ENCODE measurements around the gene SH2B3.
"Not testable (repeated sequence)": the region's sequence is repeated elsewhere in the genome, so short reads cannot be mapped to it uniquely, and the experiment has no call there.

SH2B3 gene

DNA sequence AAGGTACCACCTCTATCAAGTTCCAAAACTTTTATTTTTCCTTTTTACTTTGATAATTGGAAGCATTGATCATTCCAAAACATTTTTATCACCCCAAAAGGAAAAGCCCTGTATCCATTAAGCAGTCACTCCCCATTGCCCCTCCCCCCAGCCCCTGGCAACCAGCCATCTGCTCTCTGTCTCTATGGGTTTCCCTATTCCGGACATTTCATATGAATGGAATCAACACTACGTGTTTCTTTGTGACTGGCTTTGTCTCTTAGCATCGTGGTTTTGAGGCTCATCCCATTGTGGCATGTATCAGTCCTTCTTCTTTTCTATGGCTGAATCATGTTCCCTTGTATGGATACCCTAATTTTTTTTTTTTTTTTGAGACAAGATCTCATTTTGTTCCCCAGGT is 18.8 kb upstream of the SH2B3 start:
- DNase-seq (ENCODE audit: low read depth in 2 of 2): no peak

DNA sequence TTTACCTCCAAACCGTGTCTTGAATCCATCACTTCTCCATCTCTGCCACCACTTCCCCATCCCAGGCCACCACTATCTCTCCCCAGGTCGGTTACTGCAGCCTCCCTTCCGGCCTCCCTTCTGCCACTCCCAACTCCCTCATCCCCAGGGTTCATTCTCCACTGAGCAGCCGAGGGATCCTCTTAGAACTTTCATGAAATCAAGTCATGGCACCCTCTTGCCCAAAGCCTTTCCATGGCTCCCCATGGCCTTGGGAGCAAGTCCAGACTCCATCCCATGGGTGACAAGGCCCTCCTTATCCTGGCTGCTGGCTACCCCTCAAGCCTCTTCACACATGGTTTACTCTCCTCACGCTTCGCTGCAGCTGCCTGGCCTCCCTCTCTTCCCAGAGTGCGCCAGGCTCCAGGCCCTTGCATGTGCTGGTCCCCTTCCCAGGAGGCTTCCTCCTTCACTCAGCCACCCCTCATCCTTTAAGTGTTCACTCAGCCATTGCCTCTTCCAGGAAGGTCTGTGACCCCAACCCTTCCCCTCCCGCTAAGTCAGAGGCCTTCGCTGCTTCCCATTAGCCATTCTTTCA is 17.9 kb upstream of the SH2B3 start:
- no peak for DNase-seq (ENCODE audit: low read depth in 2 of 2)

DNA sequence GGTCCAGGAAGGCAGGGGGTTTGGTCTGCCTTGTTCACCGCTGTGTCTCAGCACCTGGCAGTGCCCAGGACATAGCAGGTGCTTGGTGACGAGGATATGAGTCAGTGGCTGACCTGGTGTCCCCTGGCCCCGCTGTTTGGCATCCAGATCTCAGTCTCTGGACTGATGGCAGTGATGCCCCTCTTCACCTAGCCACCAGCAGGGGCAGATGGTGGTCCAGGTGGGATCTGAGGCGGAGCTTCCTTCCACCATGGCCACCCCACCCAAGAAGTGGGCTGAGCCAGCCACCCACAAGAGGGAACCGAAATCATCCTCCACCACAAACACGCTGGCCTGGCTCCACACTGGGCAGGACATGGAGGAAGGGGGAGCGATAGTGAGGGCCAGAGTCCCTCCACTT is 16.1 kb upstream of the SH2B3 start:
- no peak for DNase-seq (ENCODE audit: low read depth in 2 of 2)

DNA sequence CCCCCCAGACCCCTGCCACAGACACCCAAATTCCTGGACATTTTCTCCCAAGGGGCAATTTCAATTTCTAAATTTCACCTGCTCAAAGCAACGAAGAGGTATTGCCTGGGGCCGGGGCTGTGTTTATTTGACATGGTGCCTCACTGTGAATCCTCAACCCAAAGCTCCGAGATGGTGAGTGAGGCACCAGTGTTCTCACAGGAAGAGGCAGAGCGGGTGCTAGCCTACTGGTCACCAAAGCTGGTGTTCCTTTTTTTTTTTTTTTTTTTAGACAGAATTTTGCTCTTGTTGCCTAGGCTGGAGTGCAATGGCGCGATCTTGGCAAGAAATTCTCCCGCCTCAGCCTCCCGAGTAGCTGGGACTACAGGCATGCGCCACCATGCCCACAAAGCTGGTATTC is 14.8 kb upstream of the SH2B3 start:
- DNase-seq (ENCODE audit: low read depth in 2 of 2): no peak

DNA sequence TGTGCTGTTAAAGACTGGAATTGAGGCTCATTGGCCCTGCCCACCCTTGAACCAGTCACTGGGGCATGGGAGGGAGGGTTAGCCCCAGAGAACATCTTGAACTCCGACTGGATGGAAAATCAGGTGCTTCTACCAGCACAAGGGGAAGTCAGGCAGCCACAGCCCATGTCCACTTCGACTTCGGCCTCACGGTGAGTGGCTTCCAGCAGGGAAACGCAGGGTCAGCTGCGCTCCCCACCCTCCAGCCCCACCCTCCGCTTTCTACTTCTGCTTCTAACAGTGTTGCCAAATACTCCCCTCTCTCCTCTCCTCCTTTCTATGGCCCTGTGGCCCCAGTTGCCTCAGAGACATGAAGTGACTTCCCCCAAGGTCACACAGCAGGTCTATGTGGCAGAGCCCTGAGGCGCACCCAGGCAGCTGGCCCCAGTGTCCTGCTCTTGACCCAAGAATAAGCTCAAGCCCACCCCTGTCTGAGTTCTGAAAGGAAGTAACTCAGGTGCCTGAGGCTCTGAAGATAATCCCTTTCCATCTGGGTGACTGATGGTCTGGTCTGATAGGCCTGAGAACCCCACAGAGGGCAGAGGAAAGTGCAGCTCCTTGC is 11.9 kb upstream of the SH2B3 start:
- no peak for DNase-seq (ENCODE audit: low read depth in 2 of 2)

DNA sequence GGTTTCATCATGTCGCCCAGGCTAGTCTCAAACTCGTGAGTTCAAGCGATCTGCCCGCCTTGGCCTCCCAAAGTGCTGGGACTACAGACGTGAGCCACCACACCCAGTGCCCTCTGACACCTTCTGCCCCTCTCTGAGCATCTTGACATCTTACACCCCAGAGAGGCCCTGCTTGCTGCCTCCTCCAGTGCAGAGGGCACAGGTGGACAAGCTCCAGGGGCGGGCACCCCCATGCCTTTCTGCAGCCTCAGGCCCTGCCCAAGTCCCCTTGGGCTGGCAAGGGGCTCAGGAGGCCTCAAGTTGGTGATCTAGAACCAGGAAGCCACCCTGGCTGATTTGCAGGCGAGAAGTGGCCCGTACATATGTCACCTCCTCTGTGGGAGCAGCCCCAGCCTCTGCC is 11.2 kb upstream of the SH2B3 start:
- DNase-seq (ENCODE audit: low read depth in 2 of 2): no peak

DNA sequence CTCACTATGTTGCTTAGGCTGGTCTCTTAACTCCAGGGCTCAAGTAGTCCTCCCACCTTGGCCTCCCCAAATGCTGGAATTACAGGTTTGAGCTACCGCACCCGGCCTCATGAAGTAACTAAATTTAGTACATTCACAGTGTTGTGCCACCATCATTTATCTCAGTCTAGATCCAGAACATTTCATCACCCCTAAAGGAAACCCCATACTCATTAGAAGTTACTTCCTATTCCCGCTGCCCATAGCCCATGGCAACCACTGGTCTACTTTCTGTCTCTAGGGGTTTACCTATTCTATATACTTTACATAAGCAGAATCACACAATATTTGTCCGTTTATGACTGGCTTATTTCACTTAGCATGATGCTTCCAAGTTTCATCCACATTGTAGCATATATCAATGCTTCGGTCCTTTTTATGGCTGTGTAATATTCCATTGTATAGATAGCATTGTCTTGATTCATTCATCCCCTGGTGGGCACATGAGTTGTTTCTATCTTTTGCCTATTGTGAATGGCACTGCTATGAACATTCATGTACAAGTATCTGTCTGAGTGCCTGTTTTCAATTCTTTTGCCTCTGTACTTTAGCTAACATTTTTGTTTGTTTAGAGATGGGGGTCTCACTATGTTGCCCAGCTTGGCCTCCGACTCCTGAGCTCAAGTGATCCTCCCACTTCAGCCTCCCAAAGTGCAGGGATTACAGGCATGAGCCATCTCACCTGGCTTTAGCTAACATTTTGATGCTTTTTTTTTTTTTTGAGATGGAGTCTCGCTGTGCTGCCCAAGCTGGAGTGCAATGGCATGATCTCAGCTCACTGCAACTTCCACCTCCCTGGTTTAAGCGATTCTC is 10.2 kb upstream of the SH2B3 start:
- no peak for DNase-seq (ENCODE audit: low read depth in 2 of 2)

DNA sequence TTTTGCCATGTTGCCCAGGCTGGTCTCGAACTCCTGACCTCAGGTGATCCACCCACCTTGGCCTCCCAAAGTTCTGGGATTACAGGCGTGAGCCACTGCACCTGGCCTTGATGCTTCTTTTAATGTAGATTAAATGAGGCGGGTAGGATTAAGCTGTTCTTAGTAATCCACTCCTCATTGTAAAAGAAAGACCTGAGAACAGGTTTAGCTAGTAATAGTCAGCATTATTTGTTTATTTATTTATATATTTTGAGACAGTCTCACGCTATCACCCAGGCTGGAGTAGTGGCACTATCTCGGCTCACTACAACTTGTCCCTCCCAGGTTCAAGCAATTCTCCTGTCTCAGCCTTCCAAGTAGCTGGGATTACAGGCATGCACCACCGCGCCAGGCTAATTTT is 9.5 kb upstream of the SH2B3 start:
- not testable (repeated sequence) for DNase-seq (ENCODE audit: low read depth in 2 of 2)

DNA sequence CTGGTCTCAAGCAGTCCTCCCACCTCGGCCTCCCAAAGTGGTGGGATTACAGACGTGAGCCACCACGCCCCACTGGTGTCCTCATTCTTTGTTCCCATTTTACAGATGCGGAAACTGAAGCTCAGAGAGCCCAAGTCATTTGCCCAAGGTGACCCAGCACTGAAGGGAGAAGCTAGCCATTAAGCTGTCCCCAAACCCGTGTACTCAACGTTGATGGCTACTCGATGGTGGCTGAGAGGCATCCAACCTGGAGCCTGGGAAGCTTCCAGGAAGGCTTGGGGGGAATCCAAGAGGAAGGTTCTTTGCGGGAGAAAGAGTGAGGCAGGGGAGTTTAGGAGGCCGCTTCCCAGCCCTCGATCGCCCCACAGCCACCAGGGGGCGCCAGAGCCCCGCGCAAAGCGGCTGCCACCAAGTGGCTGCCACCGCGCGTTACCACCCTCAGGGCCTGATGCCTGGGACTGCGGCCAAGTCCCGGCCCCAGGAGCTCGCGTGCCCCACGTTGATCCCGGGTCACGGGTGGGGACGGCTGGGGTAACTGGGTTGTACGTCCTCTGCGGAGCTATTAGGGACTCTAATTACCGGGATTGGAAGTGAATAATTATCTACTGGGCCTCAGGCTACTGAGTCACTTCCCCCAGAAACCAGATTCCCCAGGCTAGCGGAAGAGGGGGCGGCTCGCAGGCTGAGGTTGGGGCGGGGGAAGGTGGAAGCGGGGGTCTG is 8.8 kb upstream of the SH2B3 start:
- peak; percentile 45 to 49 for DNase-seq (ENCODE audit: low read depth in 2 of 2)

DNA sequence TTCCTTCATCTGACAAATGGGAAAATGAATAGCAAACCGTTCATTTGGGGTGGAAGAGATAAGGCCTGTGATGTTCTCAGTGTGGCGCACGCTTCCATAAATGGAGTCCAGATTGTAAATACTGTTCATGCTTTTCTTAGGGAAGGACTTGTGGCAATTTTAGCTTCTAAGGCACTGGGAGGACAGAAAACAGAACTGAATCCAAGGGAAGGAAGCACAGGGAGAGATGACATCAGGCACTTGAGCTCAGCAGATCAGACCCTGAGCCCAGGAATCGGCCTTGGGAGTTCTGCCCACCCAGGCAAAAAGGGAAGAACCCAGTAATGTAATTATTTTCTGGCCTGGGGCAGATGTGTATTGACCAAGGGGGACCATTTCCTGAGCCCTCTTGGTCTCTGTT is 7.2 kb upstream of the SH2B3 start:
- DNase-seq (ENCODE audit: low read depth in 2 of 2): no peak

DNA sequence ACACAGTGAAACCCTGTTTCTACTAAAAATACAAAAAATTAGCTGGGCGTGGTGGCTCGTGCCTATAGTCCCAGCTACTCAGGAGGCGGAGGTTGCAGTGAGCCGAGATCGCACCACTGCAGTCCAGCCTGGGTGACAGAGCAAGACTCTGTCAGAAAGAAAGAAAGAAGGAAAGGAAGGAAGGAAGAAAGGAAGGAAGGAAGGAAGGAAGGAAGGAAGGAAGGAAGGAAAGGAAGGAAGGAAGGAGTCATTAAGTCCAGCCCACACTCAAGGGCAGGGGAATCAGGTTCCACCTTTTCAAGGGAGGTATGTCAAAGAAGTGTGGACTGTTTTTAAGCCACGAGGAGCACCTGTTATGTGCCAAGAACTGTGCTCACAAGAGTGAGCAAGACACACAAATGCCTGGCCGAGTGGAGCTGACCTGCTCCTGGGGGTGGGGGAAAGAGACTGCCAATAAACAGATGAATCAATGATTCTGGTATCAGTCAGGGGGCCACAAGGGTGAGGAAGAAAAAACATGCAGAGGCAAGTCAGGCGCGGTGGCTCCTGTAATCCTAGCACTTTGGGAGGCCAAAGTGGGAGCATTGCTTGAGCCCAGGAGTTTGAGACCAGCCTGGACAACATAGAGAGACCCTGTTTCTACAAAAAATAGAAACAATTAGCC is 5.8 kb upstream of the SH2B3 start:
- not testable (repeated sequence) for DNase-seq (ENCODE audit: low read depth in 2 of 2)

DNA sequence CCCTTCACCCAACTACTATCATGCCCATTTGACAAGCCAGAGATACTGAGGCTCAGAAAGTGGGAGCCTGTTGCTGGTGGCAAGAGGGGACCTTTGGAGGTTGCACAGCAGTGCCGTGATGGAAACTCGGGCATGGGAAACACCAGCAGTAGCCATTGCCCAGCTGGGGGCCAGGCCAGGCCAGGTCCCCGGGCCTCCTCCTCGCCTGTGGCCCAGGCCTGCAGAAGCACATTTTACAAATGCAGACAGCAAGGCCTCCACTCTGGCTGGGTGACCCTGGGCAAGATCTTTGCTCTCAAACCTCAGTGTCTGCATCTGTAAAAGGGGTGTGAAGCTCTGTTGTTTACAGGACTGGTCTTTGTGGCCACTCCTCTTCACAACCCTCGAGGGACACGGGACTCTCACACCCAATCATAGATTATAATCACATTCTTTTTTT is 4.5 kb upstream of the SH2B3 start:
- no peak for DNase-seq (ENCODE audit: low read depth in 2 of 2)

DNA sequence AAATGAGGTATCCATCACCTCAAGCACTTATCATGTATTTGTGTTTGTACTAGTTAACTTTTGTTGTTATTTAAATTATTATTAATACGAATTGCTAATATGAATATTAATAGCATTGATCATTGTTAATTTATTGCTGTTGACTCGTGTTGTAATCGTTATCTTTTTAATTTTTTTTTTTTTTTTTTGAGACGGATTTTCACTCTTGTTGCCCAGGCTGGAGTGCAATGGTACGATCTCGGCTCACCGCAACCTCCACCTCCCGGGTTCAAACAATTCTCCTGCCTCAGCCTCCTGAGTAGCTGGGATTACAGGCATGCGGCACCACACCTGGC is 3.3 kb upstream of the SH2B3 start:
- not testable (repeated sequence) for DNase-seq (ENCODE audit: low read depth in 2 of 2)

DNA sequence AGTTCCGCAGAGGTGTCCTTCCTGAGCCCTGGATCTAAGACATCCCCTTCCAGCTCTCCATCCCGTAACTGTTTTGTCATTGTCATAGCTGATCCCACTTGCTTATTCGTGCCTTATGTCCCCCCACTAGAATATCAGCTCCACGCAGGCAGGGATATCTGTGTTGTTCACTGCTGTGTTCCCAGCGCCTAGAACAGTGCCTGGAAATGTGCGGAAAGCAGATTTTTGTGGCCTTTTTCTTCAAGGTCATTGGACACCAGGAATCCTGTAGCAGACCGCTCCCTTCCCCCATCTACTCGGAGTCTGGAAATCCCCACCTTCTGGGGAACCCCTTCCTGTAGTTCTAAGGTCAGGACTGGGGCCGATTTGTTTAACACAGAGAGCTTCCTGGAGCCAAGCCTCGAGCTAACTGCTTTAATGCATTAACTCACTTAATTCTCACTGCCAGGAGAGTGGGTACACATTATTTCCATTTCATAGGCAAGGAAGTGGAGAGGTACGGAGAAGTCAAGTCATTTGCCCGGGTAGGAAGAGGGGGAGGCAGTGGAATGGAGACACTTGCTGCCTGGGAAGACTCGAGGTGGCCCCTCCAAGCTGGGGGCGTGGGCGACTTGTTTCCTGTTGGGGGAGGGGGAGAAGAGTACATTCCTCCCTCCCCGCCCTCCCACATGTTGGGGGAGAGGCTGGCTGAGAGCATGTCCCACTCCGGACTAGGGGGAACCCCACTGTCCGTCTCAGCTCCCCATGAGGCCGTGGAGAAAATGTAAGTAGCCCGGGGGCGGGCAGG is 1.2 kb upstream of the SH2B3 start:
- DNase-seq (ENCODE audit: low read depth in 2 of 2): no peak

DNA sequence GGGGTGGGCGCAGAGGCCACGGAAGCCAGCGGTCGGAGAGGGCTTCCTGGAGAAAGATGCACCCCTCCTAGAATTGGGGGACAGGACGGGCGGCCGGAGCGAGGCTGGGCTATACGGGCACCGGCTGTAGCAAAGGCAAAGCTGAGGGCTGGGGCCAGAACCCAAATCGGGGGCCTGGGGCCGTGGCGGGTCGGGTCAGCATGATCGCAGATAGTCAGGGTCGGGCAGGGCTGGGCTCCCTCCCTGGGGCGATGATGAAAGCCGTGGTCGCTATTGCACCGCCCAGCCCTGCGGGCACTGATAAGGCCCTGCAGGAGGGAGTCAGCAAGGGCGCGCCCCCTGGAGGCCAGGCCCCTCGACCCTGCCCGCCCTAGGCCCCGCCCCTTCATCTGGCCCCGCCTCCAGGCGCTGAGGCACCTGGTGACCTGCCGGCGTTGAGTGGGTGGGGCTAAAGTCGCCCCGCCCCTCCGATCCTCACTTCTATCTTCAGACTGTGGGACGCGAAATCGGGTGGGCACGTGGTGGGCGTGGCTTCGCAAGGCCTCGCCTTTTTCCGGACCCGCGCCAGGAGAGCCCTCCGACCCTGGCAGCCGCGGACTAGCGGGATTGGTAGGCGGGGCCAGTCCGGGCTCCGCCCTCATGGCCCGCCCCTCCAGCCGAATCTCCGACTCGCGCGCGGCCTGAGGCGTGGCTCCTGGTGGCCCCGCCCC is 419 bp upstream of the SH2B3 start:
- DNase-seq (ENCODE audit: low read depth in 2 of 2): peak; percentile 83 to 88

DNA sequence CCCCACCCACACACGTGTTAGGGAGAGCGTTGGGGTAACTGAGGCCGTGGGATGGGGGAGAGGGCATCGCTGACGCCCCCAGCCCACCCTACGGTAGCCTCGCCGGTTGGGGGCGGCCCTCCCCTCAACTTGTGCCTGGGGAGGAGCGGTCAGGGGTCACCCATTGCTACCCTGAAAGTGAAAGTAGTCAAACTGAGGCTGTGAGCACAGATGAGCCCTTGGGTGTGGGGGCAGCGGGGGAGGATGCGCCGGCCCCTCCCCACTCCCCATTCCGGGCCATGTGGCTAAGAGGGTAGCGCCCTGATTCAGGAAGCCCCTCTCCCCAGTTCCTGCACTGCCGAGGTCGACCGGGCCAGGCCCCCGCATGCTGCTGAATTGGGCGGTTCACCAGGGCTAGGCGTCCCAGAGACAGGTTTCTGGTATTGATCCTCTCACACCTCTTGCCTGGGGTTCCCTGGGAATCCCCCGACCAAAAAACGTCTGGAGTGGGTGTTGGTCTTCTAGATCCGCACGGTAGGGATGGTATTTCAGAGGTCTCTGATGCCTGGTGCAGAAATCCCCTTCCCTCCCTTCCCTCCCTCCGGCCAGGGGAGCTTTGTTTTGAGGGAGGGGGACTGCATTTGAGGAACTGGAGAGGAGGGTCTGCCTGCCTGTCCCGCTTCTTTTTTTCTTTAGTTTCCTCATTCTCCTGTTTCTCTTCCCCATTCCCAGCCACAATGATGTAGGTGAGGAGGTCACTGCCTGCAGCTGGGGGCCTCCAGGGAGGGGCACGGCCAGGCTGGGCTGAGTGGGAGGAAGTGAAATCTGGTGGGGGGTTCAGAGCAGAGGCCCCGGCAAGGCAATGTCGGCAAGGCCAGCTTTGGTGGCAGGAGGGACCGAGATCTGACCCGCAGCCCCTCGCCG is 1.0 kb downstream of the SH2B3 start:
- DNase-seq (ENCODE audit: low read depth in 2 of 2): no peak

DNA sequence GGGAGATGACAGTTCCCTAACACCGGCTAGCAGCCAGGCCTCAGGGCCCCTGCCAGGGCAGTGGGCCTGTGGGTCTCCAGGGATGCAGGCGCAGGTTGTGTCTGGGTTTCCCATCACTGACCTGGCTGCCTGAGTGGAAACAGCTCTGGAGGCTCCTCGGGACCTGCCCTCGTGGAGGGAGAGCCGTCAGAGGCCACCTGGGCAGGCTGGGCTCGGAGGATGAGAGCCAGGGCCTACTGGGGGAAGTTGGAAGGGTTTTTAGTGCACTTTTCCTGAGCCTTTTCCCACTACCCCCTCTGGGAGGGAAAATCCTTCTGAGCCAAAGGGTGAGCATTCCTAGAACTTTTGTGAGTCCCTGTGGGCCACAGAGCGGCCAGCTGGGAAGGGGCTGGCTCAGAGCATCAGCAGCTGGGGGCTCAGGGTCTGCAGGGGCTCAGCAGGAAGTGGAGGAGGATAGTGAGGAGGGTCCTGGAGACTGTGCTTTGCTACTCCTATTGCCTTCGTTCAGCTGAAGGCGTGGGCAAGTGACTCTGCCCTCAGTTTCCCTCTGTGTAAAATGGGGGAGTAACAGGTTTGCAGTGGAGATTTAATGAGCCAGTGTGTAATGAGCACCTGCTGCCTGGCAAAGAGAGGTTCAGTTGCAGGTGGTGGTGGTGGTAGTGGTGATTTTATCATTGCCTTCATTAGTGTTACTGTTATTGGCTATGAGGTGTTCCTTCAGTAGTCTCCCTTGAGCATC is 1.8 kb downstream of the SH2B3 start:
- no peak for DNase-seq (ENCODE audit: low read depth in 2 of 2)

DNA sequence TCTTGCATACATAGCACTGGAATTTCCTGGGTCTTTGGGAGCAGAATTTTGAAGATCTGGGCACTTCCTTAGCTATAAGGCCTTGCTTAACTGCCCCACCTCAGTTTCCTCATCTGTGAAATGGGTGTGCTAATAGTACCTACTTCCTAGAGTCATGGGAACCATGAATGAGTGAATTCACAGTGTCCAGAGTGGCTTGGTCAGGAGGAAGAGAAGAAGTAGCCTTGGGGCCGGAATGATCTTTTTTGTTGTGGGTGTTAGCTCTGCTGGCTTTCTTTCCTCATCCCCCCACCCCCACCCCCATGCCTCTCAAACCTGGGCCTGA is 2.4 kb downstream of the SH2B3 start:
- DNase-seq (ENCODE audit: low read depth in 2 of 2): no peak
